ENCODE measurements around the gene RABAC1.

Gene RABAC1

DNA sequence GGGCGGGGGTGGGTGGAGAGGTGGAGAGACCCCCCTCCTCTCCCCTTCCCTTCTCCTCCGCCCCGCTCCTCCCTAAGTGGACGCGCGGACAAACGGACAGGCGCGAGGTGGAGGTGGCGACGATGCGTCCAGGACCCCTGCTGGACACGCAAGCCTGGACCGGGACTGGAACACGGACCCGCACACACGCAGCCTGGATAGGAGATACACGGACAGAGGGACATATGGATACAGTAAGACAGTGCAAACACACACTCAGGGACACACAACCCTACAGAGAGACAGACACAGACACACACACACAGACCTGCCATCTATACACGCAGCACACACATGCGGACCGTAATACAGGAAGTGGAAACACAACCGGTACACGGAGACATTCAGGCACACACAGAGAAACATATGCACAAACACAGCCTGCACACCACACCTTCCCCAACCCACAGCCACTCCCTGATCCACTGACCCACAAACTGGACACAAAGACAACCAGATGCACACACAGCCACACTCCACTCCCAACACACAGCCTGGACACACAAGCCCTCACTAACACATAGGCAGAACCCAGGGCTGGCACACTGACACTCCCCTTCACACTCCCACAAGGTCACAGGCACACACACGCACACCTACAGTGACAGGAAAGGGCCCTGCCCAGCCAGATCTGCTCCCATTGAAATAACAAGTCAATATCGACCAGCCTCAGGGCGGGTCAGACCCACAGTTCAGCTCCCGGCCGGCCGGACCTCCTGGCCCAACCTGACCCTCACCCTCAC lies 30.2 kb downstream of the RABAC1 start:
- no peak for DNase-seq (ENCODE audit: low read depth)

DNA sequence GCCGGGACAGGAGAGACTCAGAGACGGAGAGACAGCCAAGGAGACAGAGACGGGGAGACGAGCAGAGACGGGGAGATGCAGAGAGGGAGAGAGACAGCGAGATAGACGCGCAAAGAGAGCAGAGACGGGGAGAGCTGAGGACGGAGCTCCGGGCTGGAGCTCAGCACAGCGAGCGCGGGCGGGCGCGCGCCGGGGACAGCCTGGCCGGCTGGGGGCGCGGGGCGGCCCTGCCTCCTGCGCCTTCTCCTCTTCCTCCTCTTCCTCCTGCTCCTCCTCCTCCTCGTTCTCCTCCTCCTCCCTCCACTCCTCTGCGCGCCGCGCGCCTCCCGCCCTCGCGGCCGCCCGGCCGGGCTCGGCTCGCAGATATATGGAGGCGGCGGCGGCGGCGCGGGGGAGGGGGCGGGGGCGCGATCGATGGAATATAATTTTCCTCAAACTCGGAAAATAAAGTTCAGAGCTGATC lies 30.9 kb downstream of the RABAC1 start, which contains the start of gene ERFL:
Gene ERFL (minus strand): TSS at position 229 of the 463 bp plus-strand sequence. CDS start 15,530 bp downstream, outside the sequence.
- no peak for DNase-seq (ENCODE audit: low read depth)

DNA sequence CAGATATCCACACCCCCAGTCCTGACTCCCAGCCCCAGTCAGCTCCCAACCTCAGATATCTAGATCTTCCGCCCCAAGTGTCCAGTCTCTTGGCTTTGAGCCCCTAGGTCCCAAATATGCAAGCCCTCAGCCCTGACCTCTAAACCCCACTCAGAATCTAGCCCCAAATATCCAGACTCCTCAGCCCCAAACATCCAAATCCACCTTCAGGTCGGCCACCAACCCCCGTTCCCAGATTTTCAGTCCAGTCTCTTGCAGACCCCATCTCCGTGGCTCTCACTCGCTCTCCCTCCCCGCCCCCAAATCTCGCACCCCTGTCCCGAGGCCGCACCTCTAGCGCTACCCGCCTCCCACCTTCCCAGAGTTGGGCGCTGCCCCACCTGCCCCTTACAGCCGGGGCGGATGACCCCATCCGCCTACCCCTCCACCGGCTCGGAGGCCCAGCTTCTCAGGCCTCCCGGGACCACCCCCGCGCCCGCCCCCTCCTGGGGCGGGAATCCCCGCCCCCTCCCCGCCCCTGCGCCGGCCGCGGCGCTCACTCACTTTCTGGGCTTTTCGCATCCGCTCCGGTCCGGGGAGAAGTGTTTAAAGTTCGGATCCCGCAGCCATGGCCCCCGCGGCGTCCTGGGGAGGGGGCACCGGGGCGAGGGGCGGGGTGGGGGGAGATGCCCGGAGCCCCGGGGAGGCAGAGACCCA lies 31.5 kb downstream of the RABAC1 start:
- DNase-seq (ENCODE audit: low read depth): no peak

DNA sequence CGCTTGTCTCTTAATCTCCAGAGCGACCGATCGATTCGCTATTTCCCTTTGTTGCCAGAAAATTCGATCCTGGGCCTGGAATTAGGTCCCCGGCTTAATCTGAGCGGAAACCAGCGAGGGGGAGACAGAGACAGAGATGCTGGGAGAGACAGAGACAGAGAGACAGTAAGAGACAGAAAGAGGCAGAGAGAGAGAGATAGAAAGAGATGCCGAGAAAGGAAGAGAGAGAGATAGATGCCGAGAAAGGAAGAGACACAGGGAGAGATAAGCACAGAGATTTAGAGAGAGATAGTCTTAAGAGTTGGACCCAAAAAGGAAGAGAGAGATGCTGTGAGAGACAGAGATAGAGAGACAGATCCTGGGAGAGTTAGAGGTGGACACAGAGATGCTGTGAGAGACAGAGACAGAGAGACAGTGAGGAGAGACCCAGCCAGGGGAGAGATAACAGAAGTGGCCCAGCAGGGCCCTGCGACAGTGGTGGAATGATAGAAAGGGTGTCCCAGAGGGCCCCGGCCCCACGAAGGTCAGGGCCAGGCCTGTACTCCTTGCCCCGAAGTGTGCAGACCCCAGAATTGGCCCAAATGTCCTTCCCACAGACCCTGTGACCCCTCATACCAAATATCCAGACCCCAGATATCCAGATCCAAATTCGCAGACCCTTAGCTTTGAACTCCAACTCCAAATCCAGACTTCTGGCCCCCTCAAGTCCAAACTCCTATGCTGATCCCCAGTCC lies 32.2 kb downstream of the RABAC1 start:
- no peak for DNase-seq (ENCODE audit: low read depth)

DNA sequence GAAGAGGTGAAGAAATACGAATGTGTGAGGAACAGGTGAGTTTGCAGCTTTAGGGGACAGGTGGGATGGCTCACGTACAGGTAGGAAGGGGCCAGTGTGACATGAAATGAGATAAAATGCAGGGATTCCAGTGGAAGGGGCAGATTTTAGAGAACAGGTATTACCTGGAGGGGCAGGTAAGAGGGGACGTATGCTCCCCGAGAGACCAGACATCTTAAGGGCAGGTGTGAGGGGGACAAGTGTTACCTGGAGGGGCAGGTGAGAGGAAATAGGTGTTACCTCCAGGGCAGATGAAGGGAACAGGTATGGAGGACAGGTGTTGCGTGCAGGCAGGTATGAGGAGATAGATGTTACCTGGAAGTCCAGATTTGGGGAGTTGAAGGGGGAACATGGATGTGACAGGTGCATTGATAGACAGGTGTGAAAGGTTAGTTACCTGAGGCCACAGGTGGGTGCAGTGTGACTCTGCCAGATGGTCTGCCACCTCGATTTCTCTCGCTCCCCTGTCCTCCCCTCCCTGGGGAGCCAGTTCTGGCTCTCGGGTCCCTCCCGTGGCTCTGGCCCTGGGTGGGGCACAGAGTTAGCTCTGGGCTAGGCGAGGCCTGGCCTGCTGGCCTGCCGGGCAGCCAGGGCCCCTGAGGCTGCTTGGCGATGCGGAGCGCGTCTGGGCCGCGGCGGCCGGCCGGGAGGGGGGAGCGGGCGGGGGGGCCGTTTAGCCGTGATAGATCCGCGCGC lies 32.9 kb downstream of the RABAC1 start:
- no peak for DNase-seq (ENCODE audit: low read depth)

DNA sequence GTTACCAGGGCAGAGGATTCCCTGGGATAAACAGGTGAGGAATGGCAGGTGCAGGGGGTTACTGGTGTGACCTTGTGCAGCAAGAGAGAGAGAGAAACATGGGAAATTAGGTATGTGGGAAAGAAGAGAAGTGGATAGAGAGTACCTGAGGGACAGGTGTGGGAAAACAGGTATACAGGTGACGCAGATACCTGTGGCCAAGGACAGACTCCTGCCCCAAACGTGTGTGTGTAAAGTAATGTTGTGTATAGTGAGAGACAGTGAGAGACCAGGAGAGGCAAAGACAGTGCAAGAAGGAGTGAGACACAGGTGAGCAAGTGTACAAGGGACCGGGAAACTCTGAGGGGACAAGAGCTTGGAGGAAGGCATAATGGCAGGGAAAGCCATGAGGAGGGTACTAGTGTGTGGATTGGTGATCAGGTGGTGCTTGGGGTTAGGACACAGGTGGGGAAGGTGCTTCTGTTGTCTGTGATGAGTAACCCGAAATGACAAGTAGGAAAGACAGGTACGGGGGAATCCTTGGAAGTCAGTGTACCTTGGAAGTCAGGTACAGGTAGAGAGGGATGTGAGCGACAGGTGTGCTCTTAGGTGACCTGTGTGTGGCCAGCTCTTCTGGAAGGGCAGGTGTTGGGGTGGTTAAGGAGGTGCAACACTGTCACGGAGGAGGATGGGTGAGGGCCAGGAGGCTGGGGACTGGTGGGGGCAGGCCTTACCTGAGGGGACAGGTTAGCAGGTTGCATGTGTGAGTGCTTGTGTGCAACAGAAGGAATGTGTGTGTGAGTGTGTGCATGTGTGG lies 33.7 kb downstream of the RABAC1 start:
- DNase-seq (ENCODE audit: low read depth): no peak

DNA sequence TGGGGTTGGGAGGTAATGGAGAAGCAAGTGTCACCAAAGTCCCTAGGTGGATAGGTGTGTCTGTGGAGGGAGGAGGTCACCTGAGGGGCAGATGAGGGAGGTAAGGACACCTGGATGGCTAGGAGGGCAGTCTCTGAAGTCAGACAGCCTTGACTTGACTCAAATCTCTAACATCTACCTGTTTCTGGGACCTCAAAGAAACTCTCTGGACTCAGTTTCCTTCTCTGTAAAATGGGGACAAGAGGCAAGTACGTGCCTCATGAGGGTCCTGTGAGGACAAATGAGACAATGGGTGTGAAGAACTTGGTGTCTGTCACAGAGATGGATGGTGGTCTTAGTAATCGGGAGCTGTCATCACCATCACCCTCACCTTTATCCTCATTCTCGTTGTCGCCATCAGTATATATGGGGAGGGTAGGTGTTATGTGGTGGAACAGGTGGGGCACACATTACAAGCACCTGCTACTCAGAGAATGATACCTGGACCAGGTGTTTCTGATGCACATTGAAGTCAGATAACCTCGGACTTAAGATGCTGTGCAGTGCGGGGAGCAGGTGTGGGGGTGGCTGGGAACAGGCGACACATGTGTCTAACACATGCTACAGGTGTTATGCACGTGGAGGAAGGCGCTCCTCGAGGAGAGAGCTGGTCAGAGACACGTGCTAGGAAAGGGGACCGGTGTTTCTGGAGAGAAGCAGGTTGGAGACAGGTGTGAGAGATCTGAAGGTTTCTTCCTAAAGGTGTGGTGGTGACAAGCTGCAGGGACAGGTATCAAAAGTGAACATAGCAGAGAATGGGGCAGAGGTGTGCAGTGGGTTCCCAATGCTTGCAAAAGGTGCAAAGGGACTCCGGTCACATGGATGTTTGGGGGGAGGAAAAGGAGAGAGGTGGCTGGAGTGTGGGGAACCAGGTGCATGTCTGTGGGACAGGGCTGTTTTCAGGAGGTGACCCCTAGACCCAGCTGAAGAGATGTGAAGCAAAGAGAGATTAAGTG lies 34.7 kb downstream of the RABAC1 start:
- DNase-seq (ENCODE audit: low read depth): no peak

DNA sequence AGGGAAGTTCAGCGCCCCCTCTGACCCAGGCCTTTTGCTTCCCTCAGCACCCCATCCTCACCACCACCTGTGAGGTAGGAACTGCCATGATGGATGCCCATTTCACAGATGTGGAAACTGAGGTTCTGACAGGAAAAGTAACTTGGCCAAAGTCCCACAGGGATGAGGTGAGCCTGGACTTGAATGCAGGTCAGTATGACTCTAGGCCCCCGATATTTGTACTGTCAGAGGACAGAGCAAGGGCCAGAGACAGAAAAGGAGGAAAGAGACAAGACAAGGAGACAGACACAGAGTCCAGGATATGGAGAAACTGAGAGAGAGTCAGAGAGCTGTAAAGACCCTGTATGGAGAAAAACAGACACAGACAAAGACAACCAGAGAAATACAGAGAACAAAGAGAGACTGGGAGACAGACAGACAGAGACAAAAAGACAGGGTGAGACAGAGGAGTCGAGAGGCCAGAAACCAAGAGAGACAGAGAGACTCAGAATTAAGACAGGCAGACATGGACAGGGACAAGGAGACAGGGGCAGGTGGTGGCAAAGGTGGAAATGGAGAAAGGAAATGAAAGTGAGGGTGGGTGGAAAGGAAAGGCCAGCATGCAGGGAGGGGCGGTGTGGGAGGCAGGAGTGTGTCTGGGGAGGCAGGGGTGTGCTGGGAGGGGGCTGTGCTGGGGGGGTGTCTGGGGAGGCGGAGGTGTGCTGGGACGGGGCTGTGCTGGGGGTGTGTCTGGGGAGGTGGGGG lies 35.9 kb downstream of the RABAC1 start:
- DNase-seq (ENCODE audit: low read depth): no peak

DNA sequence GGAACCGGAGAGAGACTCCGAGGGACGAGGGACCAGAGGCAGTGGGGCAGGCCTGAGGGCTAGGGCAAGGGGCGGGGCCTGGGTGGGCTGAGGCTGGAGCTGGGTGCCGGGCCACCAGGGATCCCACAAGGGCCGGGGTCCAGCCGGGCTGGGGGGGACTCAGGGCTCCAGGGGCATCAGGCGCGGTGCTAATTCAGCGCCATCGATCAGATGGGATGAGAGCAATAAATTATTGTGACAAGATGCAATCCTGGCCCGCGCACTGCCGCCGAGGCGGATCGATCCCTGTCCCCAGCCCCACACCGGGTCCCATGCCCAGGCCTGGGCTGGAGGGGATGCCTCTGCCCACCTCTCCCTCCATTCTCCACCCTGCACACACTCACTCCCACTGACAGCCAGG lies 36.5 kb downstream of the RABAC1 start:
- DNase-seq (ENCODE audit: low read depth): no peak

DNA sequence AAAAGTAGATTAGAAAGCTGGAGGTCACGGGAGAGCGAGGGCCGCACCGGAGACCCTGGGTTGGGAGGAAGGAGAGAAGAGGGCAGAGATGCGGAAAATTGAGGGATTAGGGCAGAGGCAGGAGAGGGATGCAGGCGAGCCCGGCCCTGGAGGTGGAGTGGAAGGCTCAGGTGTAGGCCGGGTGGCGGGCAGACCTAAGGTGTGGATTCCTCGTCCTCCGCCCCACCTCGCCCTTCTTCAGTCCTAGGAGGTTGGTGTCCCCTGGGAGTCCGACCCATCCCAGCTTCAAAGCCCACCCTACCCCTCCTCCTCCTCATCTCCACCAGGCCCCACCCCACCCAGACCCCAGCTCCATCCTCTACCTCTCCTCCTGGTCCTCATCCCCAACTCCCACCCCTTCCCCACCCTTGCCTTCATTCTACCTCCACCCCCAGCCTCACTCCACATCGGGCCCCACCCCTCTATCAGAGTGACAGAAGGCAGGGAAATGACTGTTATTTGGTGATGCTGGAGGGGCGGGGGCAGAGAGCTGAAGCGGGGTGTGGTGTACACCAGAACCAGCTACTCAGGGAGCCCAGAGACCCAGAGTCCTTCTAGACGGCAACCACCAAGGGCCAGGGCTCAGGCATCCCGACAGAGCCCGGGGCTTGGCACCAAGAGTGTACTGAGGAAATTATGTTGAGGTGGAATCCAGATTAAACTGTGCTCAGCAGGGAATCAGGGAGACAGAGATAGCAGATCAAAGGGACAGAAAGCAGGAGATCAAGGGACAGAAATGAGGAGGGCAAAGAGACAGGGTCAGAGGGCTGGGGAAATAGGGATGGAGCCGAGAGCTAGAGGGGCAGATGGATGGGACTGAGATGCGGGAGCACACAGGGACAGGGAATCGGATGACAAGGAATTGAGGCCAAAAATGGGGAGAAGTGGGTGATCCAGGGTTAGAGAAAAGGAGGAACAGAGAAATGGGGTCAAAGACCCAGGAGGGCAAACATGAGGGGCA lies 37.2 kb downstream of the RABAC1 start:
- no peak for DNase-seq (ENCODE audit: low read depth)

DNA sequence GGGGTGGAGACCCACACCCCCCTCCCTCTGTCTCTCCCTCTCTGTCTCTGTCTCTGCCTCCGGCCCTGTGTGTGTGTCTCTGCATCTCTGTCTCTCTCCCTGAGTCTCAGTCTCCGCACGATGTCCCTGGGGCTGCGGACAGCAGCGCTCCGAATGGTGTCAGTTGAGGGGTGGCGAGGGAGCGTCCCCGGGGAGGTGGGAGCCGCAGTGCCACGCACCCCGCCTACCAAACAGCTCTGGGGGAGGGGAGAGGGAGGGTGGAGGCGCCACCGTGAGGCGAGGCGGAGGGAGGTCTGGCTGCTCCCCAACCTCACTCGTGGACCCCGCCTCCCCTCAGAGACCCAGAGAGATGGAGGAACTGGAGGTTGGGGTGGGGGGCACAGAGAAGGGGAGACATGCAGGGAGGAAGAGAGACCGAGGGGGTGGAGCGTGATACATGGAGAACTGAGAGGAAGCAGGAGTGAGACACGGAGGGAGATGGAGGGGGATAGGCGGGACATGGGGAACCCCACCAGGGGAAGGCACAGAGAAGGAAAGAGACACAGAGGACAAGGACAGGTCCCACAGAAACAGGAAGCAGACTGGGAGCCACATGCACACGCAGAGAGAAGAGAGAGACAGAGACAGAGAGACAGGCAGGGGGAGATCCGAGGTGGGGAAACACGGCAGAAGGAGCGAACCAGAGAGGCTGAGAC lies 38.1 kb downstream of the RABAC1 start:
- no peak for DNase-seq (ENCODE audit: low read depth)

DNA sequence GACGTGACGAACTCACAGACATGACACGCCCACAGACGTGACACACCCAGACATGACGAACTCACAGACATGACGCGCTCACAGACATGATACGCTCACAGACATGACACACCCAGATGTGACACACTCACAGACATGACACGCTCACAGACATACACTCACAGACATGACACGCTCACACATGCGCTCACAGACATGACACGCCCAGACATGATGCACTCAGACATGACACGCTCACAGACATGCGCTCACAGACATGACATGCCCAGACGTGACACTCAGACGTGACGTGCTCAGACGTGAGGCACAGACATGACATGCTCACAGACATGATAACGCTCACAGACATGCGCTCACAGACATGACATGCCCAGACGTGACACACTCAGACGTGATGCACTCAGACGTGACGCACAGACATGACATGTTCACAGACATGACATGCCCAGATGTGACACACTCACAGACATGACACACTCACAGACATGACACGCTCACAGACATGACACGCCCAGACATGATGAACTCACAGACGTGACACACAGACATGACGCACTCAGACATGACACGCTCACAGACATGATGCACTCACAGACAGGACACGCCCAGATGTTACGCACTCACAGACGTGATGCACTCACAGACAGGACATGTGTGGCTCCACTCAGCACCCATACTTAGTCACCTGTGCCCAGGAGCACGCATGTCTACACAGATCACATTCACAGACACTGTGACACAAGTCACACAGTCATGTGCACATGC lies 39.0 kb downstream of the RABAC1 start:
- DNase-seq (ENCODE audit: low read depth): no peak

DNA sequence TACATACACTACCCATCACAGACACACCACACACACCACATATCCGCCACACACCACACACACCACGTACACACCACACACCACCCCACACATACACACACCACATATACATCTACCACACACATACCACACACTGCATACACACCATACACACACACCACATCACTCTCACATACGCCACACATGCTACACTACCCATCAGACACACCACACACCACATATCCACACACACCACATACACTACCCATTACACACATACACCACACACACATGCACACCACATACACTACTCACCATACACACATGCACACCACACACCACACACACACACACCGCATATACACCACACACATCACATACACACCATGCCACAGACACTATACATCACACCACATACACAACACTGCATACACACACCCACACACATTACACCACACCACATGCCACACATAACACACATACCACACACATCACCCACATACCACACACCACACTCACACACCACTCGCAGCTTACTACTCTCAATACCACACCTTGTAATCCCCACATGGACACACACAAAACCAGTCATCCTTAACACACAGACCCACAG lies 40.4 kb downstream of the RABAC1 start:
- no peak for DNase-seq (ENCODE audit: low read depth)

DNA sequence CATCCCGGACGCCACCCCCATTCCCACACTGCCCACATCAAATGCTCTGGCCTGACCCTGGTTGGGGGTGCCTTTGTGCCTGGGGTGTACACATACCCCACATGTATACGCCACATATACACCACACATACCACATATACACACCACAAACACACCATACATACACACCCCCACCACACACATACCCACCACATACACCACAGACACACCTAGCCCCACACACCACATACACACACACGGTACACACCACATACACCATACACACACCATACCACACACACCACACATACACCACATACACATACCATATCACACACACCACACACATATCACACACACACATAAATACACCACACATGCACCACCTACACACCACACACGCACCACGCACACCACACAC lies 41.0 kb downstream of the RABAC1 start:
- no peak for DNase-seq (ENCODE audit: low read depth)

DNA sequence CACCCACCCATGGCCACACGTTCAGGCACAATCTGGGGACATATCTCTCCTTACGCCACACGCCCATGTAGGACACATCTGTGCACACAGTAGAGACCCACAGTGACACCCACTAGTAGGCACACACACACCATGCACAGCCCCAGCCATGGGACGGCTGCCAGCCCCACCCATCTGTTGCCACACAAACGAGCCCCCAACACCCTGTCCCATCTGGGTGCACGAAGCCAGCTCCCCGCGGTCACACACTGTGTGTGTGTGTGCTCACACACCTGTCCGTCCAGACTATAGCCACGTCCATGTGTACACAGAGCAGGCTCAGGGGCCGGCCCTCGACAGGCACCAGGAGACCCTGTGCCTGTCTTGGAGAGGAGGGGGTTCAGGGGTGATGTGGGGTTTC lies 41.4 kb downstream of the RABAC1 start:
- no peak for DNase-seq (ENCODE audit: low read depth)

DNA sequence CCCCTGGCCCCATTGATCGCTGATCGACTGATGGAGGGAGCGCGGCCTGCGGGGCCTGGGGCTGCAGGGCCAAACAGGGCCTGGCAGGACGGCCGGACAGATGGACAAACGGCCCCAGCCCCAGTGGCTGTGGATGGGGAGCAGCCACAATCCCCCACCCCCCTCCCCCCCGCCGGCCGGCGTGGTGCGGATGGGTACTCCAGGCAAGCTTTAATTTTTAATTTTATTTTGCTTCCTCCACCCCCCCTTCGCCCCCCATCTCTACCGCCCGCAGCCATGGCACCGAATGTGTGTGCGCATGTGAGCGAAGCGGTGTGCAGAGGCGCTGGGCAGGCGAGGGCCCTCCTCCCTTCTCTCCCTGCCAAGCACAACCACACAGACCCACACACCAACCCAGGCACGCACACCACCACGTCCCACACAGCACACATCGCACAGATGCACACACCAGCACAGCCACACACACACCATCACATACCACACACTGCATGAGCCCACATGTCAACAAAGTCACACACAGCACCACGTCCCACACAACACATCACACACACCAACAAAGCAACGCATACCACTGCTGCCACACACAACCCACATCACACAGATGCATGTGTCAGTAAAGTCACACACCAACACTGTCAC lies 43.2 kb downstream of the RABAC1 start:
- no peak for DNase-seq (ENCODE audit: low read depth)

All from stimulated activated CD8-positive, alpha-beta memory T cell treated with anti-CD3 and anti-CD28 coated beads, Interleukin-15, amount 100 ng/mL, for 24 hours (primary cell).